HG03159 (cell line): ENCODE measurements around the gene SATB2.

Experiments
- ATAC-seq: cut with Tn5 transposase; IDR thresholded peaks from one replicate; pipeline ENCODE4 v1.9.1; 2021; ENCODE audit warnings: mild to moderate bottlenecking, moderate library complexity; ENCODE audit not compliant: unreplicated experiment

The SATB2 gene

DNA sequence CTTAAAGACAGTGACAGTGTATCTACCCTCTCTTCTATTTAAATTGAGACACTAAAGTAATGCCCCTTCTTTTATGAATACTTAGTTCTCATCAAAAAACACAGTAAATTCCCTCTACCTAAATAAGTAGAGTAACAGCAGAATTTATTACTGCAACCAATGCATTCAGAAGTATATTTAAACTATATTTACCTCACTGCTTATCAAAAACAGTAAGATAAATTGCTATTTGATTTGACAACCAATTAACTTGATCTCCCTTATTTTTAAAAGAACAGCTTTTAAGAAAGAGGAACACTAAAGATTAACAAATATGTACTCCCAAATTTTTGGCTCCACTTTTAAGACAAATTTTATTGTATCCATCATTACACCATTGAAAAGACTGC, 4.8 kb downstream of the SATB2 start:
- ATAC-seq: no peak

DNA sequence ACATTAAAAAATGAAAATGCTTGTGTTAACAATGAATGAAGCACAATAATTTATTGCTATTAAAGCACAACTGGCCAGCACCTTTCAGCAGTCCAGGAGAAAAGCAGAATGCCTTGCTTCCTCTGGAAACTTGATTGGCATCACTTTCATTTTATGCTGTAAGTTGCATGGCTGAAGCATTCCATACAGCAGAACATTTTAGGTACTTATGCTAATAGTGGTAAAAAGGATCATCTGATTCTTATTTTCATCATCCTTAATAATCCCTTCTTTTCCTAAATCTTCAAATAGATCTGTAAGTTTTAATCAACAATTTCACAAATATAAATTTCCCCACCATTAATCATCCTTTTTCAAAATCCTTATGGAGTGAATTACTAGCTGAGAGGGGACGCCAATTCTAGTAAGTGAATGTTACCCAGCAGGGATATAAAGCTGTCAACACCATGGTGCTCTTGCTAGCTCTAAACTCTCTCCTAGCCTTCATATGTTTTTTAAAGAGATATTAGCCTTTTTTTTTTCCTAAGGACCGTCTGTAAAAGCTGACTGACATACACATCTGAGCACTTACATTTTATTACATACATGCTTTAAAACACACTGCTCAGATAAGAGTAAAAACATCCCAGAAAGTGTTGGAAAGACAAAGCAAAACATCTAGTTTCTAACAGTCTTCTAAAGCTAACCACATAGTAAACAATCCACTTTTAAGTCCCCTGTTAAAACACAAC, 5.3 kb downstream of the SATB2 start:
- ATAC-seq: no peak

DNA sequence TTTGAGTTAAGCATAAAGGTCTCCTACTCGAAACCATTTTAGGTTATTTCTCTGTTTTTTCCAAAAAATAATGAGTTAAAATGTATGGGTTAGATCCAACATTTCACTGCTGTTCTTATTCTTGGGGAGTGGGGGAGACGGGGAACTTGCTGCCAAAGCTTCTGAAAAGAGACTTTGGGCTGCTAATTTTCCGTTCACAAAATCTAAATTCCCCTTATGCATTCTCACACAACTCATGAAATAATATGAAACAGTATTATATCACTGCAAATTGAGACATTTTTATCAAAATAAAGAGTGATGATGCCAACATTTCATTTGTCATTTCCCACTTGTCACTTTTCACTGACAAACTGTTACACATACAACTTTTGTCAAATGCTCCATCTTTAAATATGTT, 7.8 kb downstream of the SATB2 start:
- no peak for ATAC-seq

DNA sequence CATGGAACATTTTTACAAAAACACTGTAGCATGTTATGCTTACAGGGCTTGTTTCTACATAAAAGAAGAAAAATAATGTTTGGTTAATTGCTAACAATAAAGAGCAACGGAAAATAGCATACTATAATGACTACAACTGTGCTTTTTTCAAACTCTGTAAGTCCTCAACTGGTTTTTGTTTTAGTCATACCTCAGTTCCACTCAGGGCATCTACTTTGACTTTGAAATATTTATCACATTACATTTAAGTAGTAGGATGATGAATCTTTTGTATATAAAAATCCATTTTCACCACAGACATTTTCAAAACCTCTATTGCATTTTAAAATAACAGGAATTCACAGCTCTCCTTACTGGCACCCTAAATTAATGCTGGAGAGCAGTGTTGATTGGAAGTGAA, 8.3 kb downstream of the SATB2 start:
- no peak for ATAC-seq

DNA sequence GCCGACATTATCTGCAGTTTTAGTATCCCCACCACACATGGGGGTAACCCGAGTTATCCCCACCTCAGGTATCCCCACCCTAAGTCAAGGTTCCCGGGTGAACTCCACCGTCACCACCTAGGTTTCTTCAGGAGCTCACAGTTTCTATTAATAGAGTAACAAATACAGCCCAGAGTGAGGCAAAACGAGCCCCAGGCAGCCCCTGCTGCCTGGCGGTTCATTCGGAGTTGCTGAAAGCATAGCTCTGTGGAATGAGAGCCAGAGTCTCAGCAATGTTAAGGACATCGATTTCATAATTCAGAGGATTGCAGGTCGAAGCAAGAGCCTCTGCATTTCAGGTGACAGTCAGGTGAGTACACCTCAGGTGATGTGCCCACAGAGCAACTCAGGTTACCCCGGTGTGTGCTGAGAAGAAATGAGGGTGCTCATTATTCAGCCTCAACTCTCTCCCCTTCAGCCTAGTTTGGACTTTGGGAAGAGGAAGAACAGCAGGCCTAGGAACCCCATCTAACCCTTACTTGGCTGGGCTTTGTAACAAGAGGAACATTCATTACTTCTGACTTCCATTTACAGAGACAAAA, 10.7 kb downstream of the SATB2 start:
- ATAC-seq: no peak

DNA sequence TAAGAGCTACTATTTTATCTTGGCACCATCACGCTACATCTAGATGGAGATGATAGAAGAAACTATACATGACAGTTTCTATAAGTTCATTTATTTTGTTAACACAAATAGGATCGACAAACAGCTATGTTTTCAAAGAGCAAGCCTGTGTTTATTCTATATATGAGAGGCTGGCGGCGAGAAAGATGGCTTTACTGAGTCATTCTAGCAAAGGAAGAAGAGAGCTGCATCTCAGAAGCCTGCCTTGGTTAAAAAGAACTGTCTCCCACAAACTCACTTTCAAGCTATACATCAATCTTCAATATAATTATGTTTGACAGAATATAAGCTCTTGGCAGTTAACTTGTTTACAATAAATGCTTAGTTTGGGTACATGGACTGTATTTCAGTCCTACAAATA, 13.0 kb downstream of the SATB2 start:
- no peak for ATAC-seq

DNA sequence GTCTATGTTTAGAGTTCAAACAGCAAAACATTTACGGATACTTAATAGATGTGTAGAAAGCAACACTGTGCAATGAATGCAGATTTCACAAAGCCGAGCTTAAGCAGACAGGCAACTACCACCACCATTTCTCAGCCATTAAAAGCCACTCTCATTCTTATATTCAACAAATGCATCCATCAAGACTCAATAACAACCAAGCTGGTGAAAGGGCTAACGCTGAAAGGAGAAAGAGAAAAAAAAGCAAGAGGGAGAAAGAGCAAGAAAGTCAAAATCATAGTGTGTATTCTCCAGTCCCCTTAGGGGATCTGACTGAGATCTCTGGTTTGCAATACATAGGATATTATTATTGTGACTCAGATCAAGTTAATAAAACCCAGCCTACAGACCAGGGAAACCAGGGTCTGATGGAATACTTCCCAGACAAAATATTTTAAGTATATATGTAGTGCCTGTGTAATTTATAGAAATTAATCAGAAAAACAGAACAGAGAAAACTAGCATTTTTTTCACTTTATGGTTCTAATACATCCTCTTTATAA, 14.1 kb downstream of the SATB2 start:
- ATAC-seq: no peak

DNA sequence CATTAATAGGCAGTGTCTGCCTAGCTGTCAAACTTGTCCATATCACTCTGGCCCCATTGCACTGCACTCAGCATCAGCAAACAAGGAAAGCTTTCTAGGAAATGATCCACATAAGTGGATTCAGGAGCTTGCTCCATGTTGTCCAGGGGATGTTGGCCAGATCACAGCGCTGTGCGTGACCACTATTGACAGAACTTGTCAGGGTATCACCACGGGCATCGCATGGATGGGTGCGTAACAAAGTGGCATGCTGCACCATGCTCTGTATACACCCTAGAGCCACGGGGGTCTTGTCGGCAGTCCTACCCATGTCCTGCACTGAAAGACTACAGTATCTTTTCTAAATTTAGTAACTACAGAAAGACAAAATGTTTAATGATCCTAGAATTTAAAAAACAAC, 15.6 kb downstream of the SATB2 start:
- no peak for ATAC-seq

DNA sequence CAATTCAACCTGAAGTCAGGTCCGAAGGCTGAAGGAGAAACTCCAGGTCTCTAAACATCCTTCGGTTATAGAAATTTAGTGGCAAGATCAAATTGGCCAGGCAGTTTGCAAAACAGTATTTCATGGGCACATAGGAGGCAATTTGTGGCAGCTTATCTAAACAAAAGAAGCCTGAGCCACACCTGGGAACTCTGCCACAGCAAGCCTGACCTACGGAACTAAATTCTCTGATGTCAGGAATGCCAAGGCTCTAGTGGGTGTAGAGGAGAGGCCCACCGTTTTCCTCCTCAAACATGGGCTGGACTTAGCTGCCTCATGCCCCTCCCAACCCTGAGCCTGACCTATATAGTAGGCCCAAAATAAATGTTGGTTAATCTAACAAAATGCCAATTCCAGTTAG, 16.0 kb downstream of the SATB2 start:
- ATAC-seq: no peak

DNA sequence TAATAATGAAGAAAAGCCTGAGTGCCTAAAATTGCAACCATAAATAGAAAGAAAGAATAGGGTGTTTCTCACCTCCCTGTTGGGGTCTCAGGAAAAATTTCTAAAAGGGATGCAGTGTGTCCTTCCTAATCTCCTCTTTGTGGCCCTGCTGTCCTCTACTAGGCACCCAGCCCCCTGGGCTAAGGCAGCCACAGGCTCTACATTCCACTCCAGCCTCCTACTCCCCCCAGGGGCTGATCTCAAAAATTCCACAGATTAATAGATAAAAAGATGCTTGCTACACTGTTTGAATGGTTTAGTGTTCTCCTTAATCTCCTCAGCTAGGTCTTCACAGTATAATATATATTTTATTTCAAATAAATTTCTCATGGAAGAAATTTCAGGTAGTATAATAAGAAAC, 17.6 kb downstream of the SATB2 start:
- no peak for ATAC-seq

DNA sequence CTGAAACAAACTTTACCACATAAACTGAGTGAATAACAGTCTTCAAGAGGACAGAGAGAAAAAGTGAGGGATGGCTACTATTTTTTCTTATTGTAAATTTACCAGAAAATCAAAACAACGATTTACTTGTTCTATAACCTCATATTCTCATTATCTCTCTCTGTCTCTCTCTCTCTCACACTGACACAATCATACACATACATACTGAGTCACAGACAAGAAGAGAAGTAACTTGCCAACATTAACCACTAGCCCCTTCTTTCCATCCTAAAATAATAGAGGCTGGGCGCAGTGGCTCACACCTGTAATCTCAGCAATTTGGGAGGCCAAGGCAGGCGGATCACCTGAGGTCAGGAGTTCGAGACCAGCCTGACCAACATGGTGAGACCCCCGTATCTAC, 18.2 kb downstream of the SATB2 start:
- ATAC-seq: no peak

DNA sequence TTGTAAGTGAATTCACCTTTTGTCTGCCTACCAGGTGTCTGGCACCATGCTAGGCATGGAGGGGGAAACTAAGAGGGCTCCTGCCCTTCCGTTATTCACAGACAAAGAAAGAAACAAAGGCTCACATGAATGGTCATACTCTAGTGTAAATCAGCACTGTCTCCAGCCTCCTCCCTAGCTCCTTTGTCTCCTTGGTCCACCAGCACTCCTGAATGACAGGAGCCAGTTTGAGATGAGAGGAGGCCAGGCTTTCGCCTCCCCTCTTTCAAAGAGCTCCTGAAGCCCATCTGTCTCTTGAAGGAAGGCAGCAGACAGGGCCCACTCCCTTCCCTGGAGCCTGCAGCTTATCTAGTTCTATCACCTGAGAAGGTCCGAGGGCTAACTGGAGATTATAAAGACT, 18.7 kb downstream of the SATB2 start:
- ATAC-seq: no peak

DNA sequence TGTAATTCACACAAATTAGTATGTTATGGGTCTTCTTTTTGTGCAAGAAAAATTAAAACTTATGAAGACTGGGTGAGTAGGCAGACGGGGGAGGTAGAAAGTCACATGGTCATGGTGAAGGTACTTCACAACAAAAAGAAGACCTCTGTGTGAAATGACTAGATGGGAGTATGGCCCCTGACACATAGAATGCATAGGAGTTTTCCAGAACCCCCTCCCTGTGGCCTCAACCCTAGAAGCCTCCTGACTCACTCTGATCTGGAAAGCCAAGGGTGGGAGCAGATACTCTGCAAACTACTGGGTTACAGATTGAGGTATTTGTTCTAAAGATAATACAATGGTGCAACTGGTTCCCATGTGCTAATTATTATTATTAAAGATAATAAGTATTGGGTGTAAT, 23.2 kb downstream of the SATB2 start:
- ATAC-seq: no peak

DNA sequence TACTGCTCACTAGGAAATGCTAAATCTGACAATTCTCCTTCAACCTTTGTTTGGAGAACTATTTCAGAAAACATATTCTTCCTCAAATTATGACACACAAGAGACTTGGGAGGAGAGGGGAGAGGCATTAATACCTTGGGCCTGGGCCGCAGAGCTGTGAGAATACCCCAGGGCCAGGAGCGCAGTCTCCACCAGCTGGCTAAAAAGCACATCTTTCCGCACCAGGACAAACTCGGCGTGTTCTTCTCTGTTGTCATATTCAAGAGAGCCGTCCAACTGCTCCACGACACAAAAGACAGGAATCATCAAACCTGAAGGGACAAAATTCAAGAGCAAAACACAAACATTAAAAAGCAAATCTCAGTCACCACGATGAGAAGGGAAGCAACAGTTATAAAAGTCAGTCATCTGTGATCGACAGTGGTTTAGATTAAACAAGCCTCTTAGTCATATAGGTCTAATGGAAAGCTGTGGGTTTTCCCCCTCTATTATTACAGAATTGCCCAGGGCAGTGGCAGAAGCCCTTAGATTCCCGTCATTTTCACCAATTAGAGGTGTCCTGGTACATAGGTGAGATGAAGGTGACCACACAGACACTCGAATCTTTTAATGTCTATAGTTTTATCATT, 24.4 kb downstream of the SATB2 start:
- ATAC-seq: no peak

DNA sequence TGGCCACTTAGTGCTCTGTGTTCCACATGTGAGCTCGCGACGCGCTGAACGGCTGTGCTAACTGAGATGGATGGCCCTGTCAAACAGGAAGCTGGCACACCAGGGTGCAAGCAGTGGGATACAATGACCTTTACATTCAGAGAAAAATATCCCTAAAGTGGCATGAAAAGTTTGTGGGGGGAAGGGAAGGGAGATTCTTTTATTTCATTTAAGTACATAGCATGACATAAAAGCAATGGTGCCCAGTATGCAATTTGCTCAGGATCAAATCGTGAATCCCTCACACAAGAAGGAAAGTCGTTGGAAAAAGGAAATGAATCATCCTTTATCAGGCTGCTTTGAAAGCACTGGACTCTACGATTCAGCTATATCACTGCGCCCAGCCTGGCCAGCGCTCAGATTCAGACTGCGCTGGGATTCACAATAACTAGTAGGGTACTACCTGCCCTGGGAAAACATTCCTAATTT, 26.0 kb downstream of the SATB2 start:
- no peak for ATAC-seq

DNA sequence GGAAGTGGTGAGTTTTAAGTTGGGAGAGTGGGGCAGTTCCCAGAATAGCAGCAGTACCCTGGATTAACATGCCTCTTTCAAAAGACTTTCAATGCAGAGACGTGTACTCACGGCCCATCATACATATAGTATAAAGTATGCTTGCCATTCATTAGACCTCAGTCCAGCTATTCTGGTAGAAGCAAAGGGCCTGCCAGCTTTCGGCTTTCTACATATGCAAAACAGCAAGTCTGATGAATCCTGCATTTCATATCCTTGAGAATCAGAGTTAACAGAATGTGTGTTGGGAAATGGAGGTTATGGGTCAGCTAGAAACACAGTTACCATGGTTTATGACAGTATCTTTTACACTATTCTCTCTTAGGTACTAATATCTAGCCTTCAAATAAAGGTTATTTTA, 27.5 kb downstream of the SATB2 start:
- ATAC-seq: no peak

DNA sequence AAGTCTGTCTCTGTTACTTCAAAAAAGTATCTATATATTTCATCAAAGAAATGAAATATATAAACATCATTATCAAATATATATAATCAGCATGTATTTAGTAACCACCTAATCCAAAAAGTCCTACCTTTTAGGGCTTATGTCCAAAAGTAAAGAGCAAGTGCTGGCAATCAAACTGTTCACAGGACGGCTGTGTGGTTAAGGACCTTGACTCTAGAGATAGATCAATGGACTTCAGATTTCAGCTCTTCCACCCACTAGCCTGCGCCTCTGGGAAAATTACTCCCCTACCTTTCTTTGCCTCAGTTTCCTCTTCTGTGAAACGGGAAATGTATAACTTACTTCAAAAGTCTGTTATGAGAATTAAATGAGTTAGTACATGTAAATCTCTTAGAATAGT, 29.4 kb downstream of the SATB2 start:
- ATAC-seq: no peak

DNA sequence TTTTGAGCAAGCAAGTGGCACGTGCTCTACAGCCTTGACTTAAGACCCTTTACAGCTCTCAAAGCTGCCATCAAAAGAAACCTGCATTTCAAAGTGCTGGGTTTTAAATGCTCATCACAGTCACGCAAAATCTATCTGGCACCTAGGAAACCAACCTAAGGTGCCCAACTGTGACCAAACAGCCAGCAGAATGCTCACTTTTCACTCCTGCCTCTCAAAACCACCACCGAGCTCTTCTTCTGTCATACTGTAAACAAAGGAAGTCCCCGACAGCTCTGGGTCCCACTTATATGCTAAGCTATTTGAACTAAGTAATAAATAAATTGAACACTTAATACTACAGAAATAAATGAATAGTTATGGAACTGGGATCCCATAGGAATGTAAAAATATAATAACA, 33.6 kb downstream of the SATB2 start:
- ATAC-seq: no peak

DNA sequence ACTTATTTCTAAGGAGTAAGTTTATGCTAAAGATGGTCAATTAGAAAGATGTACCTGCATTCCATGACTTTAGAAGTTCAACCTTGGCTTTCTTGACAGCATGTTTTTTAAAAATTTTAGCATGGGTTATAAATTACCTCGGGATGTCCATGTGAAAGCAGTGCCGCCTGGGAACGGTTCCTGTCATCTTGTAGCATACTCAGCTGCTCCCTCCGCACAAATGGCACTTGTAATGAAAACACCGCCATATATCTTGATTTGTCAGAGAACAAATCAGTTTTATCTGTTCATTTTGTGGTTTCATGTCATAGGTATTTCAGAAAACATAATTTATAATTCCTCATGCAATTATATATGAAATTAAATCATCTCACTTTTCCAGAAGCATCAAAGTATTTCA, 38.3 kb downstream of the SATB2 start:
- no peak for ATAC-seq

DNA sequence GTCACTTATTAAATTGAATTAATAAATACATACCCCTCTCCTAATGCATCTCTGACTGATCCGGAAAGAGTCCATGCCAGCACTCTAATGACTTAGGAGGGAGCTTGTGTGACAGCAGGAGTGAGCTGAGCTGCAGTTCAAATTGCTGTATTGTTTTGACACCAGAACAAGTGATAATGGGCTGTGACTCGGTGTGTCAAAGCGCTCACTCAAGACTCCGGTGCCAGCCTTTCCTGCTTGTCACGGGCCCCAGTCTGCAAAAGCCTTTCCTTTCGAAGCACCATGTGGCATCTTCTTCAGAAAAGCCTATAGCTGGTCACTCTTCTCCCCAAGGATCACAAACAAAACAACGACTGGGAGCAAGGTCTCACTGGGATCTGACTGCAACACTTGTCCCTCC, 43.3 kb downstream of the SATB2 start:
- ATAC-seq: no peak

DNA sequence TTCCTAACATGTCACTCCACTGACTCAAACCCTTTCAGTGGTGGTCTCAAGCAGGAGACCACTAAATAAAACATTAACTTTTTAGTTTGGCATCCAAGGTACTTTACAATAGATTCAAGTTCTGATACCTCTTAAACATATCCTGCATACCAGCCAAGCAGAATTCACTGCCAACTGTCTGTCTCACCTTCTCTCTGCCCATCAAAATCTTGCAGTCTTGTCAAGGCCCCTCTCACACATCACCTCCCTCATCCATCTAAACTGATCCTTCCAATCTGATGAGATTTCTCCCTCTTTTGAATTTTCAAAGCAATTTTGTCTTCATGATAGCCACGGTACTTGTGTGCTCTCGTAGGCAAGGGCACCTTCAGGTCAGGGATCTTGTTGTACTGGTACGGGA, 43.7 kb downstream of the SATB2 start:
- ATAC-seq: no peak
